HG02970 (cell line): ENCODE data around the gene NUP35.

Source experiments
- ATAC-seq: cut with Tn5 transposase; IDR thresholded peaks from one replicate; pipeline ENCODE4 v1.9.1; 2021; ENCODE audit warnings: mild to moderate bottlenecking, moderate library complexity, moderate number of reproducible peaks; ENCODE audit not compliant: unreplicated experiment, low FRiP score

Gene NUP35

DNA sequence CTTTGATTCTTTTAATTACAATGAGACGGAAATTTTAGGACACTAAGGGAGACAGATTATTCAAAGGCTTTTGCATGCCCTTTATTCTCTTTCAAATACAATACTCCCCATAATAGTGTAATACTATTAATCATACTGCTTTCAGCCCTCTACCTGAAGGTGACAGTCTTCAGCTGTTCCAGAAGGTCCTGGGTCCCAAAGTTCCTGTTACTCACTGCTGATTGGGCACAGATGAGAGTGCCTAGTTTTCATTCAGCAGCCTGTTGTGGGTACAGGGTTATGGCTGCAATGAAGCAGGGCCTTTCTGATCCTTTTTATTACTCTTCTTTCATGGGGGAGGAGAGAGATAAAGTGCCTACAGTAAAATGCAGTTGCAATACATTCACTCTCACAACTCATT is 80.2 kb downstream of the NUP35 start:
- ATAC-seq: no peak

DNA sequence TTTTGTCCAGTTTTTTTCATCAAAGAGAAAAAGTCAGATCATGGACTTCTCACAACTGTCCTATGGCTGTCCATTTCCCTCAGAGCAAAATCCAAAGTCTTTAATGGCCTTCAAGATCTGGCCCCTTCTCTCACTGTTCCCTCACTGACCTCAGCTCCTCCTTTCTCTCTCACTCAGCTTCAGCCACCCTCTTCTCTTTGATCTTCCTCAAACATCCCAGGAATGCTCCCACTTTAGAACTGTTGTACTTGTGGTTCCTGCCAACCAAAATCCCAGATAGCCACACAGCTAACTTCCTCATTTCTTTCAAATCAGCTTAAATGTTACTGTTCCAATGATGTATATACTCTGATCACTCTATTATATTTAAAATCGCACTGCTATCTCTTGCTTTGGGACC is 82.9 kb downstream of the NUP35 start:
- ATAC-seq: no peak

DNA sequence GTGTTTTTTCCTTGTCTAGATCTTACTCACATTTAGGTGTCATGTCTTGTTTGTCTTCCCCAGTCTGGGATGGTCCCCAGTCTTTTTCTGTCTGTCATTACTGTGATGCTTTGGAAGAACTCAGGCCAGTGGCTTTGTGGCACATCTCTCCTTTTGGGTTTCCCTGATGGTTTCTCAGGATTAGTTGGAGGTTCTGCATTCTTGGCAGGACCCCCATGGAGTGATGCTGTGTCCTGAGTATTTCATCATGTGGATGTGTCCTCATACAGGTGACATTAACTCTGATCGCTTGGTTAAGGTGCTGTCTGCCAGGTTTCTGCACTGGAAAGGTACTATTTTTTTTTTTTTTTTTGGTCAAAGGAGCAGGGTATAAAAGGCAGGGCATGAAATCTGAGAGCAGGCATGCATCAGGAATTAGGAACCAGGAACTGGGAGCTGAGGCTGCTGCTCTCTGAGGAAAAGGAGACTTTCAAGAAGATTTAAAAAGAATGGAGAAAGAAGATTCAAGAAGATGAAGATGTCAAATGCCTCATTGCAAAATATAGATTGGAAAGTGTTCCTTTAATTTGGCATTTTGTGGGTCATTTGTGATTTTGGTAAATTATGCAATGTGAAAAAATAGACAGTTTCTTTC is 85.3 kb downstream of the NUP35 start:
- ATAC-seq: no peak
